Measurements from ENCODE around the gene PPIAL4G.

GRCh38 chr1:148434832-148435231, 48.3 kb downstream of the PPIAL4G start:
- TF ChIP-seq CTCF (IDR thresholded peaks at IDR 0.05 in 4 of 5, conservative IDR thresholded peaks at IDR 0.05 in 1 of 5) (no peak), POLR2A (IDR thresholded peaks at IDR 0.05) (no peak)

Measured in gastrocnemius medialis (tissue), 4 donors.